HG03159 (cell line): ENCODE measurements around the gene TNFRSF1A.

Source experiments
- ATAC-seq: cut with Tn5 transposase; IDR thresholded peaks from one replicate; pipeline ENCODE4 v1.9.1; 2021; ENCODE audit warnings: mild to moderate bottlenecking, moderate library complexity; ENCODE audit not compliant: unreplicated experiment

Gene TNFRSF1A

GRCh38 chr12:6280672-6281071 is 61.2 kb downstream of the TNFRSF1A start:
- ATAC-seq: no peak

- no peak for ATAC-seq
Measured at GRCh38 chr12:6280053-6280469, 61.8 kb downstream of the TNFRSF1A start.

- no peak for ATAC-seq
Measured at GRCh38 chr12:6279631-6280030, 62.2 kb downstream of the TNFRSF1A start.

GRCh38 chr12:6279256-6279628 is 62.6 kb downstream of the TNFRSF1A start:
- no peak for ATAC-seq
